GM12864 (cell line): ENCODE measurements around the gene PID1.

Experiments used
- DNase-seq: peaks from one replicate; pipeline ENCODE4 v3.0.0-alpha.2; 2011; ENCODE audit warnings: low read depth
- H3K4me3 ChIP-seq: 2 replicates; pipeline ENCODE4 v1.5.1; 2011; ENCODE audit warnings: mild to moderate bottlenecking, low read depth, low read length, control low read depth
- TF ChIP-seq, protein P1 (sequence below): IDR thresholded peaks from 2 replicates; pipeline ENCODE4 v1.5.1; 2011; ENCODE audit warnings: low read depth, mild to moderate bottlenecking, moderate library complexity, low read length, control low read depth, inconsistent platforms; ENCODE audit errors: missing control alignments

Gene PID1

DNA sequence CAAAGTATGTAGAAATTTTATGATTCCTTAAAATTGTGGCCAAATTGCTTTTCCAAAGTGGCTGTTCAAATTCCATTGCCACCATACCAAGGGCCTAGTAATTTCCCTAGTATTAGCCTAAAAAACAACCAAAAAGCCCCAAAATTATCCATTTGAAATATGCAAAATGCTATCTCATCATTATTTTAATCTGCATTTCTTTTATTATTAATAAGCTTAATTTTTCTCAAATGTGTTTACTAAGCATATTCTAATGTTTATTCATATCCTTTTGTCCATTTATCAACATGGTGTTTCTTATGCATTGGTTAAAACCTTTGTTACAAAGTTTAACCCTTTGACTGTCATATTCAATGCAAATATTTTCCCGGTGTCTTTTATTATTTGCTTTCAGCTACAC lies 48.0 kb downstream of the PID1 start:
- DNase-seq, result no peak
- H3K4me3 ChIP-seq, result no peak overlapping the region
- TF ChIP-seq, protein P1, sequence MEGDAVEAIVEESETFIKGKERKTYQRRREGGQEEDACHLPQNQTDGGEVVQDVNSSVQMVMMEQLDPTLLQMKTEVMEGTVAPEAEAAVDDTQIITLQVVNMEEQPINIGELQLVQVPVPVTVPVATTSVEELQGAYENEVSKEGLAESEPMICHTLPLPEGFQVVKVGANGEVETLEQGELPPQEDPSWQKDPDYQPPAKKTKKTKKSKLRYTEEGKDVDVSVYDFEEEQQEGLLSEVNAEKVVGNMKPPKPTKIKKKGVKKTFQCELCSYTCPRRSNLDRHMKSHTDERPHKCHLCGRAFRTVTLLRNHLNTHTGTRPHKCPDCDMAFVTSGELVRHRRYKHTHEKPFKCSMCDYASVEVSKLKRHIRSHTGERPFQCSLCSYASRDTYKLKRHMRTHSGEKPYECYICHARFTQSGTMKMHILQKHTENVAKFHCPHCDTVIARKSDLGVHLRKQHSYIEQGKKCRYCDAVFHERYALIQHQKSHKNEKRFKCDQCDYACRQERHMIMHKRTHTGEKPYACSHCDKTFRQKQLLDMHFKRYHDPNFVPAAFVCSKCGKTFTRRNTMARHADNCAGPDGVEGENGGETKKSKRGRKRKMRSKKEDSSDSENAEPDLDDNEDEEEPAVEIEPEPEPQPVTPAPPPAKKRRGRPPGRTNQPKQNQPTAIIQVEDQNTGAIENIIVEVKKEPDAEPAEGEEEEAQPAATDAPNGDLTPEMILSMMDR, result no peak

DNA sequence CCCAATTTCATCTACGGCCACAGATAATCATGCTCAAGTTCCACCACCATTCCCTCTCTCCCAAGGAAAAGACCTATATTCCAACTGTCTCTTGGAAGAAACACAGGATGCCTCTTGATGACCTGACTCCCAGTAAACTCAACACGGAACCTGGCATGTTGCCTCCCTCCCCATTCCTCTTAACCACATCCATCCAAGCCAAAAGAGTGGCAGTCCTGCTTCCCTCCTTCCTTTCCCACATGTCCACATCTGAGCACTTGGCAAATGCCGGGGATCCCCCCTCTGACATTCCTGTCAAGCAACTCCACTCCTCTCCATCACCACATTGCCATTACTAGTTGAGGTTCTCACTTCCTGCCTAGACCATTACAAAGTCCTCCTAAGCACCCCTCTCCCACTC lies 49.4 kb downstream of the PID1 start:
- no peak for DNase-seq
- H3K4me3 ChIP-seq, result no peak overlapping the region
- TF ChIP-seq, protein P1, result no peak

DNA sequence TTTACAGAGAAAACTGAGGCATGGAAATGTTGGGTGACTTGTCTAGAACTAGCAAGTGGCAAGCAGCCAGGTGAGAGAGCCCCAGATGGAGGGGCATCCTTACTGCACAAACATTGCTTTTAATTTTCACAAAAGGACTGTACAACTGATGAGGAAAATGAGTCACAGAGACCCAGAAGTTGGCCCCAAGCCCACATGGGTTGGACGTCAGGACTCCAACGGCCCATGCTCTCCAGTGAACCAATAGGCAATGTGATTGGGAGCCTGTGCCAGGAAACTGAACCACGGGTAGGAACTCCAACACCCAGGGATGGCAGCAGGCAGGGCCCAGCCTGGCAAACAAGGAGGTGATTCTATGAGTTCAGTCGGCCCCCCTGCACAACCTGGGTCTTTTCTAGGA lies 50.8 kb downstream of the PID1 start:
- TF ChIP-seq, protein P1, result no peak
- DNase-seq, result no peak
- no peak overlapping the region for H3K4me3 ChIP-seq

DNA sequence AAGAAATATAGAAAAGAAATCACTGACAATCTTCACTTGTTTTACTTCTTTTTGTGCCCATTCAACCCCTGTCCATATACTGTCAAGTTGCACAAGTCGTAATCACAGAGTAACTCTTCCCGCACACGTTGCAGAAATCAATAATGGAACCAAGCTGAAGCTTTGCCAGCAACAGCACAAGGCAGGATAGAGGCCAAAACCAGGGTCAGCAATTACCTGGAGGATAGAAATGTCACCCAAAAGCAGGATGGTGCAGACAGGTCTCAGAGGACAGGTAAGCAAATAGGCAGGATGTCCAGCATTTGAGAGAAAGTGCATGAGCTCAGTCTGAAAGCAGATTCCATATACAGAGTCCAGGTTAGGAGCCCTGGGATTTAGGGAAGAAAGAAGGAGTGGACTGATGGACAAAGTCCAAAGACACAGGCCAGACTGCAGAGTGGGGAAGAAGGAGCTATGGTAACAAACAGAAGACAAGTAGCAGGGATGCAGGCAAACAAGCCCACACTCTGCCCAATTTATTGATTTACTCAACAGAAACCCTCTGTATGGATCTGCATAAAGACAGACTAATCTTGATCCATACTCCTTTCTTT lies 52.7 kb downstream of the PID1 start:
- TF ChIP-seq, protein P1, result no peak
- no peak for DNase-seq
- no peak overlapping the region for H3K4me3 ChIP-seq

DNA sequence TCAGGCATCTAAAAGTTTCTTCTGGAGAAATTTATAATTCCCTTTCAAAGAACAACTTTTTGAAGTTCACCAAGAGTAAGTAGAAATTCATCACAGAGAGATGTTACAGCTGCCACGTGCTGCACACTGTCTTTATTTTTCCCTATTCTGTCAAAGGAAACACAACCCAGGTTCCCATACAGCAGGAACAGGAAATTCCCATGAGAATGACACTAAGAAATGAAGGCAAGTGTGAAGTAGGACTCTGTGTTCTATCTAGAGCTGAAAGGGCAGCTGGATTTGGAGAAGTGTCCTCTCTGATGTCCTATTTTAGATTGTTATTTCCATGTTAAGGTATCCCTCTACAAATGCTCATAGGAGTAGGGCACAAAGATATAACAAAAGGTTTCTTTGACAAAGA lies 58.8 kb downstream of the PID1 start:
- no peak overlapping the region for H3K4me3 ChIP-seq
- no peak for DNase-seq
- TF ChIP-seq, protein P1, result no peak

DNA sequence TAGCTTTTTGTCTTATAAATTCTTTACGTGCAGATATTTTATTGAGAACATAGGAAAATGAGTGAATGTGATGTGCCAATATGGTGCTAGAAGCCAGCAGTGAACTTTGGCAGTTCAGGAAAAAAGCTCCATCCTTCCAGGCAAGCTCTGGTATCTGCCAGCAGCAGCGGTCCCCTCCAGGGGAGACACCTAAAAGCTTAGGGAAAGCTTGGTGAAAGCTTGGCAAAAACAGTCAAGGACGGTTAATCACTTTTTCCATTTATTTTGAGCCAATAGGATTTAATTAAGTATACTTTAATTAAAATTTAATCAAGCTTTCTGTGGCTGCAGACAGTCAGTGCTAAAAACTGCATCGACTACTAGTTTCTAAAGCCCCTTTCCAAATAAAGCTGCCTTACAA lies 60.4 kb downstream of the PID1 start:
- no peak for DNase-seq
- TF ChIP-seq, protein P1, result no peak
- no peak overlapping the region for H3K4me3 ChIP-seq

DNA sequence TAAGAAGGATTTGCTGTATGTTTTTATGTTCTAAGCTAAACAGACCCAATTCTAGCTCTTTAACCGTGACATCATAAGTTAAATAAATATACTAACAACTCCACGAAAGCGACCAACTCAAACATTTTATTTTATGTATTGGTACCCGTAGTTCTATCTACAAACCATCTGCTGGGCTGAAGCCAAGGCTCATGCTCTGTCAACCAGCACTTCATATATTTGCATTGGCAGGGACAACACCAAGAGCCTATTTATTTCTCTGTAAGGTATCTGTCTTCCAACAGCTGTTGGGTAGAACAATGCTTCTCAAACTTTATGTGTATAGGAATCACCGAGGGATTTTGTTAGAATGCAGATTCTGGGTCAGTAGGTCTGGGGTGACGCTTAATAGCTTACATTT lies 64.5 kb downstream of the PID1 start:
- no peak for DNase-seq
- no peak overlapping the region for H3K4me3 ChIP-seq
- TF ChIP-seq, protein P1, result no peak
